GM12865 (cell line): ENCODE results near the gene CARS2.
"Not testable (repeated sequence)": the region's sequence is repeated elsewhere in the genome, so short reads cannot be mapped to it uniquely, and the experiment has no call there.

Source experiments
- DNase-seq: peaks from one replicate; pipeline ENCODE4 v3.0.0; 2010; ENCODE audit warnings: low read depth
- H3K4me3 ChIP-seq: 2 replicates; pipeline ENCODE4 v1.5.1; 2011; ENCODE audit warnings: mild to moderate bottlenecking, low read depth, low read length, control low read depth
- TF ChIP-seq, protein P1 (sequence below): IDR thresholded peaks from 2 replicates; pipeline ENCODE4 v1.5.1; 2011; ENCODE audit warnings: low read length, control low read depth, low read depth, inconsistent platforms; ENCODE audit not compliant: insufficient read depth; ENCODE audit errors: missing control alignments

Gene CARS2

DNA sequence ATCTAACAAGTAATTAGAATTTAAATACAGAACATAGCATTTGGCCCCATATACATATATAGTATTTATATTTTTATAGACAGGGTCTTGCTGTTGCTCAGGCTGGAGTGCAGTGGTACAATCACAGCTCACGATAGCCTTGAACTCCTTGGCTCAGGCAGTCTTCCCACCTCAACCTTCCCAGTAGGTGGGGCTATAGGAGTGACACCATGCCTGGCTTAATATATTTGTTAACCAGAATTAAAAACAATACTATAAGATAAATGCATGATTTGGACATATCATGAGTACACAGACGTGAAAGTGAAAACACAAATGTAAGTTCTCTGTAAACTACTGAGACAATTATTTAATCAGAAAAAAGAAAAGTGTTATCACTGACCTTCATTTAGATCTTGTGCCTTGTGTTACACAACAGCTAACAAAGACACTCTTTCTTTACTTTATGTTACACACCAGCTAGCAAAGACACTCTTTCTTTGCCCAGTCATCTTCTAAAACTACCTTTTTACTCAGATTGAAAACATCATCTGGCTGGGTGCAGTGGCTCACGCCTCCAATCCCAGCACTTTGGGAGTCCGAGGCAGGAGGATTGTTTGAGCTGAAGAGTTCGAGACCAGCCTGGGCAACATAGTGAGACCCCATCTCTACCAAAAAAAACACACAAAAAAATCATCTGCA is 22.6 kb downstream of the CARS2 start:
- H3K4me3 ChIP-seq, result no peak overlapping the region
- TF ChIP-seq, protein P1, sequence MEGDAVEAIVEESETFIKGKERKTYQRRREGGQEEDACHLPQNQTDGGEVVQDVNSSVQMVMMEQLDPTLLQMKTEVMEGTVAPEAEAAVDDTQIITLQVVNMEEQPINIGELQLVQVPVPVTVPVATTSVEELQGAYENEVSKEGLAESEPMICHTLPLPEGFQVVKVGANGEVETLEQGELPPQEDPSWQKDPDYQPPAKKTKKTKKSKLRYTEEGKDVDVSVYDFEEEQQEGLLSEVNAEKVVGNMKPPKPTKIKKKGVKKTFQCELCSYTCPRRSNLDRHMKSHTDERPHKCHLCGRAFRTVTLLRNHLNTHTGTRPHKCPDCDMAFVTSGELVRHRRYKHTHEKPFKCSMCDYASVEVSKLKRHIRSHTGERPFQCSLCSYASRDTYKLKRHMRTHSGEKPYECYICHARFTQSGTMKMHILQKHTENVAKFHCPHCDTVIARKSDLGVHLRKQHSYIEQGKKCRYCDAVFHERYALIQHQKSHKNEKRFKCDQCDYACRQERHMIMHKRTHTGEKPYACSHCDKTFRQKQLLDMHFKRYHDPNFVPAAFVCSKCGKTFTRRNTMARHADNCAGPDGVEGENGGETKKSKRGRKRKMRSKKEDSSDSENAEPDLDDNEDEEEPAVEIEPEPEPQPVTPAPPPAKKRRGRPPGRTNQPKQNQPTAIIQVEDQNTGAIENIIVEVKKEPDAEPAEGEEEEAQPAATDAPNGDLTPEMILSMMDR, result no peak
- no peak for DNase-seq

DNA sequence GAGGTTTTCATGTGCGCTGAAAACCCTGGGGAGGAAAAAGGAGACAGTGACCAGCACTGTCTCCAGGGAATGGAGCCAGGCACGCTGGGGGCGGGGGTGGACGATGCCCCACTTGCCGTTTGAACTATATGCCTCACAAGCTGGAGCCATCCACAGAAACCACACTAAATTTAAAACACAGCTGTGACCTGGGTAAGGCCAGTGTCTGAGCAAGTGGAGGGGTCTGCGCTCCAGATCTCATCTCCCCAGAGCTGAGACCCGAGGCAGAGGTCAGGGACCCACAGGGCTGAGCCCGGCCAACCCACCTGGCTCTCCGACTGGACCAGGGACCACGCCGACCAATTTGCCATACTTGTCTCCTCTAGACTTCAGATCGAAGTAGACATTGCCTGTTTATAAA is 23.2 kb downstream of the CARS2 start:
- DNase-seq, result no peak
- TF ChIP-seq, protein P1, result no peak
- H3K4me3 ChIP-seq, result no peak overlapping the region

- TF ChIP-seq, protein P1, result no peak
- no peak for DNase-seq
These were observed 23.9 kb downstream of the CARS2 start for GRCh38 chr13:110681868-110682550.

DNA sequence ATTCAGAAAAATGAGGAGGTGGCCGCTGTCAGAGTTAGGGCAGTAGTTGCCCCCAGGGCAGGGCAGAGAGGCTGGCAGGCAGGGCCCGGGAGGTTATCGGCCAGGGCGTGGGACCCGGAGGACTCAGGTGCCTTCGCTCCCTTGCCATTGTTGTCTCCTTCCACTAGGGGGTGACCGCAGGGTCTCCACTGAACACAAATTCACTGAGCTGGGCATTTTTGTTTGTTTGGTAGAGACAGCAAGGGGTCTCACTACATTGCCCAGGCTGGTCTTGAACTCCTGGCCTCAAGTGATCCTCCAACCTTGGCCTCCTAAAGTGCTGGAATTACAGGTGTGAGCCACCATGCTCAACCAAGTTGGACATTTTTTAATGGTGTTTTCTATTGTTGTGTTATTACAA is 25.1 kb downstream of the CARS2 start:
- H3K4me3 ChIP-seq, result no peak overlapping the region
- peak; percentile 40 for DNase-seq
- TF ChIP-seq, protein P1, result peak; percentile 44

More at GRCh38 chr13:110681868-110682550, 23.9 kb downstream of the CARS2 start:
- no peak overlapping the region for H3K4me3 ChIP-seq

DNA sequence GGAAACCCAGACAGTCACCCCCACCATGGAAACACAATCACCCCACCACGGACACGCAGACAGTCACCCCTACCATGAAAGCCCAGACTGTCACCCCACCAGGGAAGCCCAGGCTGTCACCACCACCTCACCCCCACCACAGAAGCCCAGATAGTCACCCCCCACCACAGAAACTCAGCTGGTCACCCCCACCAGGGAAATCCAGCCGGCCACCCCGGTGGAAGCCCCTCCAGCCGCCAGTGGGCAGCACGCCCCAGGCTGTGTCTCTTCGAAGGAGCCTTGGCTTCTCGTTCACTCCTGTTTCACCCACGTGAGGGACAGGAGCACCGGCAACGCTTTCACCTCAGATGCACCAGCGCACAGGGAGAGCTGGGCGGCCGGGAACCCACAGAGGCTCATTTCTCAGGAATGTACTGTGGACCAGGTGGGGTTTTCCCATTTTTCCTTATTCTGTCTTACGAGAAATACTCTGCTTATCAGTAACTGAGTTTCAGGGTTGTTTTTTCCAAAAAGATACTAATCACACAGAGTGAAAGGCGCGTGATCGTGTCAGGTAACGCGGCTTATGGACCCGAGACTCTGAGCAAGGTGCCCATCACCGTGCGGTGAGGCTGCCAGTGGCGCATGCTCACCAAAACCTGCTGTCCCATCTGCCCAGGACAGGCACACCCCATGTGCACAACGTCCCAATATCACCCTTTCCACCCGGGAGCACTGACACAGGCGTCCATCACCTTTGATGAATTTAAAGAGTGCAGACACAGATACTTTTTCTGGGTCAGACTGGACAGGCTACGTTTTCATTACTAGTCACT is 28.0 kb downstream of the CARS2 start:
- TF ChIP-seq, protein P1, result no peak
- DNase-seq, result no peak
- H3K4me3 ChIP-seq, result no peak overlapping the region

DNA sequence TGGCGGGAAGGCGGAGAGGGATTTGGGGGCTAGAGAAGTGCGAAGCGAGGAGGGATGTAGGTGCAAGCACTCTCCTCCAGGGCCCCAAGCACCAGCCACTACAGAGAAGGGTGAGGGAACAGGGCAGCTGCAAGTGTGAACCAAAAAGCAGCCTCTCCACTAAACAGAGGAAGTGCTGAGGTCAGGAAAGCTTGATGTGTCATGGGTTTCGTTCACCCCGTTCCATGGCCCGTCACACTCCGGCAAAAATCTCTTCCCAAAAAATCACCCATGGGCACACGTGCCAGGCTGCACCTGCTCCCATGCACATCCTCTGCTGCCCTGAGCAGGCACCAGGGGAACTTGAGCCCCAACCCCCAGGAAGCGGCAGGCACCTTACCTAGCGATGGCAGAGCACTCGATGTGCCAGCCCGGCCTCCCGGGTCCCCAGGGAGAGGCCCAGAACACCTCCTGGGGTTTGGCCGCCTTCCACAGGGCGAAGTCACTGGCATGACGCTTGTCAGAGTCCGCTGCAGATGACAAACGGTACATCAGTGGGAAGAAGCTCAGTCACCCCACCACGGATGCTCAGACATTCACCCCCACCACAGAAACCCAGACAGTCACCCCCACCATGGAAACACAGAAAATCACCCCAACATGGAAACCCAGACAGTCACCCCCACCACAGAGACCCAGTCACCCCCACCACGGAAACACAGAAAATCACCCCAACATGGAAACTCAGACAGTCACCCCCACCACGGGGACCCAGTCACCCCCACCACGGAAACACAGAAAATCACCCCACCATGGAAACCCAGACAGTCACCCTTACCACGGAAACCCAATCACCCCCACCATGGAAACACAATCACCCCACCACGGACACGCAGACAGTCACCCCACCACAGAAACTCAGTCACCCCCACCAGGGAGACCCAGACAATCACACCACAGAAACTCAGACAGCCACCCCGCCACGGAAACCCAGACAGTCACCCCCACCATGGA is 29.0 kb downstream of the CARS2 start:
- TF ChIP-seq, protein P1, result no peak
- H3K4me3 ChIP-seq, result peak overlapping the region; percentile 6
- peak; percentile 73 for DNase-seq

GRCh38 chr13:110669814-110670213 is 36.1 kb downstream of the CARS2 start:
- H3K4me3 ChIP-seq, DNase-seq: not testable (repeated sequence)
